Panc1 (cell line): Measurements from ENCODE around the gene PDCD4. TPM values are rescaled to one million over a fixed set of nuclear protein-coding genes. Genes with fewer than 3 reads are reported as not detected.

Experiments used
- ATAC-seq: fragments of 200-7000 bp; cut with Tn5 transposase; 2 replicates; pipeline ENCODE4 v1.9.1; 2020; ENCODE audit warnings: mild to moderate bottlenecking, moderate library complexity
- BruUV-seq: library from RNA; stranded (reverse); fragments of 400-500 nt; replicated peaks from 2 replicates; lab custom pipeline; 2021; lab: Mats Ljungman, UMichigan
- CTCF ChIA-PET: fragments of 300-600 bp; sonication (Branson Sonifier 250); formaldehyde crosslinking; loops from one replicate; lab custom pipeline; 2022; ENCODE audit warnings: antibody characterized with exemption; lab: Charles Lee
- POLR2A ChIA-PET: fragments of 300-600 bp; sonication (Branson Sonifier 250); formaldehyde crosslinking; loops from one replicate; lab custom pipeline; 2022; ENCODE audit warnings: antibody characterized with exemption; lab: Charles Lee
- DNase-seq: peaks from one replicate; pipeline ENCODE4 v3.0.0-alpha.2; 2010; ENCODE audit warnings: low read depth, low spot score
- H3K27ac ChIP-seq: 2 replicates; pipeline ENCODE4 v1.5.1; 2011; ENCODE audit warnings: mild to moderate bottlenecking, low read length, inconsistent platforms
- H3K27me3 ChIP-seq: fragments of 200-500 bp; sonication (Bioruptor generic); 2 replicates; pipeline ENCODE4 v1.6.0; 2014; ENCODE audit warnings: low read length, inconsistent platforms; ENCODE audit not compliant: control insufficient read depth, insufficient read depth
- H3K36me3 ChIP-seq: fragments of 200-500 bp; sonication (Bioruptor generic); 2 replicates; pipeline ENCODE4 v1.5.1; 2014; ENCODE audit warnings: inconsistent platforms, mild to moderate bottlenecking, low read length, moderate library complexity; ENCODE audit not compliant: control insufficient read depth, insufficient read depth
- H3K4me1 ChIP-seq: 2 replicates; pipeline ENCODE4 v1.5.1; 2011; ENCODE audit warnings: inconsistent platforms, mild to moderate bottlenecking, low read length, moderate library complexity; ENCODE audit not compliant: control insufficient read depth, insufficient read depth
- H3K4me3 ChIP-seq, 2 experiments: 2 replicates each; pipeline ENCODE4 v1.5.1; 2011 to 2012; ENCODE audit warnings: low read depth in 2 of 2, low read length in 2 of 2, mild to moderate bottlenecking in 2 of 2, inconsistent platforms in 1 of 2, moderate library complexity in 1 of 2
- H3K9me3 ChIP-seq: fragments of 200-500 bp; sonication (Bioruptor generic); 2 replicates; pipeline ENCODE4 v1.5.1; 2014; ENCODE audit warnings: low read depth, mild to moderate bottlenecking, inconsistent platforms, low read length, moderate library complexity; ENCODE audit not compliant: control insufficient read depth, insufficient read depth
- CTCF ChIP-seq: fragments of 450-650 bp; IDR thresholded peaks from 2 replicates; pipeline ENCODE4 v1.5.1; 2017; ENCODE audit warnings: mild to moderate bottlenecking
- POLR2AphosphoS5 ChIP-seq: IDR thresholded peaks from 2 replicates; pipeline ENCODE4 v1.6.1; 2012; ENCODE audit warnings: mild to moderate bottlenecking, low read depth, low read length, moderate library complexity
- SIN3A ChIP-seq: IDR thresholded peaks from 2 replicates; pipeline ENCODE4 v1.6.1; 2012; ENCODE audit warnings: low read depth, mild to moderate bottlenecking, low read length, moderate library complexity, borderline replicate concordance; ENCODE audit not compliant: insufficient read depth
- TCF7L2 ChIP-seq: IDR thresholded peaks from 2 replicates; pipeline ENCODE4 v1.6.1; 2011; ENCODE audit warnings: mild to moderate bottlenecking, low read depth, low read length, inconsistent platforms
- in situ Hi-C: cut with HindIII; loops from 2 replicates; pipeline ENCODE4 v1.10.0; 2016; ENCODE audit warnings: low sequenced_read_pairs, low pct_unique_long_range_greater_than_20kb
- intact Hi-C: fragments of 100-400 bp; cut with micrococcal nuclease; formaldehyde crosslinking; loops from one replicate; pipeline ENCODE4 v1.10.0; 2022; ENCODE audit not compliant: unreplicated experiment
- total RNA-seq: library from RNA; stranded (reverse); gene quantifications from one replicate; pipeline ENCODE4 v1.2.1, GENCODE V29; 2021; ENCODE audit not compliant: unreplicated experiment
- TF ChIP-seq, protein P1 (sequence below), 2 experiments: IDR thresholded peaks; 2 replicates each; pipeline ENCODE4 v1.6.1; 2011 to 2012; ENCODE audit warnings: low read depth in 2 of 2, control low read depth in 1 of 2, low read length in 1 of 2, mild to moderate bottlenecking in 1 of 2, moderate library complexity in 1 of 2; ENCODE audit not compliant: insufficient read depth in 1 of 2

Gene PDCD4
- total RNA-seq, 1 experiment from 2014 or later = 33.6 TPM

- H3K27me3 ChIP-seq = no peaks in the 10 kb centered on the region
- BruUV-seq = no TSS peak
- H3K4me3 ChIP-seq = no peak overlapping the region
- 0 out of 2 replicates have a peak, but pooled peaks cover 3% of the 10 kb centered on the region for H3K4me1 ChIP-seq
- no peak overlapping the region for H3K27ac ChIP-seq
- ATAC-seq (no peak), DNase-seq (no peak)
- intact Hi-C loops = no loop called here
- H3K36me3 ChIP-seq = no peaks in the 10 kb centered on the region
- ChIA-PET CTCF (no interaction called here), POLR2A (no interaction called here)
- H3K9me3 ChIP-seq = no peaks in the 10 kb centered on the region
- in situ Hi-C loops = no loop called here
- TF ChIP-seq, protein P1, sequence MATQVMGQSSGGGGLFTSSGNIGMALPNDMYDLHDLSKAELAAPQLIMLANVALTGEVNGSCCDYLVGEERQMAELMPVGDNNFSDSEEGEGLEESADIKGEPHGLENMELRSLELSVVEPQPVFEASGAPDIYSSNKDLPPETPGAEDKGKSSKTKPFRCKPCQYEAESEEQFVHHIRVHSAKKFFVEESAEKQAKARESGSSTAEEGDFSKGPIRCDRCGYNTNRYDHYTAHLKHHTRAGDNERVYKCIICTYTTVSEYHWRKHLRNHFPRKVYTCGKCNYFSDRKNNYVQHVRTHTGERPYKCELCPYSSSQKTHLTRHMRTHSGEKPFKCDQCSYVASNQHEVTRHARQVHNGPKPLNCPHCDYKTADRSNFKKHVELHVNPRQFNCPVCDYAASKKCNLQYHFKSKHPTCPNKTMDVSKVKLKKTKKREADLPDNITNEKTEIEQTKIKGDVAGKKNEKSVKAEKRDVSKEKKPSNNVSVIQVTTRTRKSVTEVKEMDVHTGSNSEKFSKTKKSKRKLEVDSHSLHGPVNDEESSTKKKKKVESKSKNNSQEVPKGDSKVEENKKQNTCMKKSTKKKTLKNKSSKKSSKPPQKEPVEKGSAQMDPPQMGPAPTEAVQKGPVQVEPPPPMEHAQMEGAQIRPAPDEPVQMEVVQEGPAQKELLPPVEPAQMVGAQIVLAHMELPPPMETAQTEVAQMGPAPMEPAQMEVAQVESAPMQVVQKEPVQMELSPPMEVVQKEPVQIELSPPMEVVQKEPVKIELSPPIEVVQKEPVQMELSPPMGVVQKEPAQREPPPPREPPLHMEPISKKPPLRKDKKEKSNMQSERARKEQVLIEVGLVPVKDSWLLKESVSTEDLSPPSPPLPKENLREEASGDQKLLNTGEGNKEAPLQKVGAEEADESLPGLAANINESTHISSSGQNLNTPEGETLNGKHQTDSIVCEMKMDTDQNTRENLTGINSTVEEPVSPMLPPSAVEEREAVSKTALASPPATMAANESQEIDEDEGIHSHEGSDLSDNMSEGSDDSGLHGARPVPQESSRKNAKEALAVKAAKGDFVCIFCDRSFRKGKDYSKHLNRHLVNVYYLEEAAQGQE (IDR thresholded peaks at IDR 0.05; ENCODE audit: insufficient read depth in 1 of 2, low read depth in 2 of 2, low read length in 1 of 2) = no peak
- TF ChIP-seq TCF7L2 (no peak), CTCF (no peak), SIN3A (no peak), POLR2AphosphoS5 (no peak)
Observed at GRCh38 chr10:110850099-110850498, 21.6 kb upstream of the PDCD4 start.

DNA sequence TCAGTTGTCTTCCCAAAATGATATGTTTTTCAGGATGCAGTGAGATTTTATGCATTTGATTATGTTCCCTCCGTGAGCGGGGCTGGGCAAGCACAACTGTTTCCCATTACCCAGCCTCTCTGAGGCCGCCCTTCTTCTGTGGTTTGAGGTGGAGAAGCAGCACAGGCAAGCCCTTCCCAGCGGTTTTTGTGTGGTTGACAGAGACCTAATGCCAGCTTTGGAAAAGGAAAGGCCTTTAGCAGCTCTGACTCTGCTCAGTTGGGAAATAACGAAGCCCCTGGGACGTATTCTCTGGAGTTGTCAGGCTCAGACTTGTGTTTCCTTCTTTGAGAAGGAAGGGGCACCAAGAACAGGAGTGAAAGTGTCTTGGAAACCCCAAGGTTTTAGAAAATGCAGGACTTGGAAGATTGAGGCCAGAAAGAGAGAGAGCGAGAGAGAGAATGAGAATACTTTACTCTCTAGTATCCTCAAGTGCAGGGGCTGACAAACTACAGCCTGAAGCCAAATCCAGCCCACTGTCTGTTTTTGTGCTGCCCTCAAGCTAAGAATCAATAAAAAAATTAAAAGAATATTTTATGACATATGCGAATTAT is 20.6 kb upstream of the PDCD4 start:
- CTCF ChIA-PET = no interaction called here

More for the DNA sequence above, 20.6 kb upstream of the PDCD4 start:
- in situ Hi-C loops (no loop called here), intact Hi-C loops (no loop called here)
- H3K36me3 ChIP-seq = no peaks in the 10 kb centered on the region
- POLR2A ChIA-PET = no interaction called here
- DNase-seq = no peak
- TF ChIP-seq POLR2AphosphoS5 (no peak), TCF7L2 (no peak), SIN3A (no peak)
- TF ChIP-seq, protein P1 (IDR thresholded peaks at IDR 0.05; ENCODE audit: insufficient read depth in 1 of 2, low read depth in 2 of 2, low read length in 1 of 2) = no peak
- H3K4me1 ChIP-seq = 0 out of 2 replicates have a peak, but pooled peaks cover 3% of the 10 kb centered on the region
- no peak overlapping the region for H3K4me3 ChIP-seq
- no TSS peak for BruUV-seq
- no peaks in the 10 kb centered on the region for H3K9me3 ChIP-seq
- no peaks in the 10 kb centered on the region for H3K27me3 ChIP-seq
- H3K27ac ChIP-seq = no peak overlapping the region
- ATAC-seq = no peak
